Non-pigmented ciliary epithelial cell (primary cell): Measurements from ENCODE around the gene RUSF1.
A peak's percentile ranks its signal among the peaks of the same experiment; 100 is the strongest.
"Not testable (repeated sequence)": the region's sequence is repeated elsewhere in the genome, so short reads cannot be mapped to it uniquely, and the experiment has no call there.

Experiments
- DNase-seq: peaks from one replicate; pipeline ENCODE4 v3.0.0-alpha.2; 2010; ENCODE audit warnings: low read depth

RUSF1 gene

DNA sequence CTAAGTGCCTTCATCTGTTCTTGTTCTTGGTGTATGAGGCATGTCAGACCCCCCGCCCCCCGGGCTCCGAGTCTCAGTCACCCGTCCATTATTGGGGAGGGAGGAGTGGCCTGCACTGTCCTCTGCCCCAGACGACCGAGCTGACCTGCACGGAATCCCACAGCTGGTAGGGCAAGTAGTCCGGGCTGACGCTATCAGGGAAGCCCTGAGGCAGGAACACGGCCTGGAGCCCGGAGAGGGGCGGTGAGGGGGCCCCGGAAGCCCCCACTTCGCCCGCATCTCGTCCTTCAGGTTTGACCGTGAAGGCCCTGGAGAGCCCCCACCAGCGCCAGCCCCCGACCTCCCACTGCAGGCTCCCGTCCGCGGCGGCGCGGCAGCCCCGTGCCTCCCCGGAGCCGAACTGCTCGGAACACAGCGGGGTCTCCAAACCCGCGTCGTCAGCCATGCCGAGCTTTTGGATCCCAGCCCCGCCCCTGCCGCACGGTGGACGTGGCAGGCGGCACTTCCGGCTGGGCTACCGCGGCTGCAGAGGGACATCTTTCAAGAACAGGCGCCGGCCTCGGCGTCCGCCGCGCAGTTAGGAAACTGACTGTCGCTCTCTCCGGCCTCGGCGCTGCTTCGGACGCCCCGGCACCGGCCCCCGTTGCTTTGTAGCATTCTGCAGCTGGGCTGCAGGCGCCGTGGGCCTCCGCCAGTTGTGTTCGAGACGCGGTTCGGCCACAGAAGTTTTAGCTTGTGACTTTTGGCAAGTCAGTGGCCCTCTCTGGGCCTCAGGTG is at the start of gene RUSF1:
Gene RUSF1, minus strand, starts transcription at position 463 of the 777 bp plus-strand sequence. Its CDS starts 18 bp downstream, at position 445.
- peak; percentile 31 for DNase-seq

- no peak for DNase-seq
These were observed 34.6 kb upstream of the RUSF1 start for GRCh38 chr16:31542763-31543162.

DNA sequence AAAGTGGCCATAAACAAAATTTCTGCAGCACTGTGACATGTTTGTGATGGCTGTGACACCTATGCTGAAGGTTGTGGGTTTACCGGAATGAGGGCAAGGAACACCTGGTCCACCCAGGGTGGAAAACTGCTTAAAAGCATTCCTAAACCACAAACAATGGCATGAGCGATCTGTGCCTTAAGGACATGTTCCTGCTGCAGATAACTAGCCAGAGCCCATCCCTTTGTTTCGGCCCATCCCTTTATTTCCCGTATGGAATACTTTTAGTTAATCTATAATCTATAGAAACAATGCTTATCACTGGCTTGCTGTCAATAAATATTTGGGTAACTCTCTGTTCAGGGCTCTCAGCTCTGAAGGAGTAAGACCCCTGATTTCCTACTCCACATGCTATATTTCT is 31.6 kb upstream of the RUSF1 start:
- DNase-seq: not testable (repeated sequence)

- not testable (repeated sequence) for DNase-seq
These were observed 30.0 kb upstream of the RUSF1 start for GRCh38 chr16:31538243-31538598.

DNA sequence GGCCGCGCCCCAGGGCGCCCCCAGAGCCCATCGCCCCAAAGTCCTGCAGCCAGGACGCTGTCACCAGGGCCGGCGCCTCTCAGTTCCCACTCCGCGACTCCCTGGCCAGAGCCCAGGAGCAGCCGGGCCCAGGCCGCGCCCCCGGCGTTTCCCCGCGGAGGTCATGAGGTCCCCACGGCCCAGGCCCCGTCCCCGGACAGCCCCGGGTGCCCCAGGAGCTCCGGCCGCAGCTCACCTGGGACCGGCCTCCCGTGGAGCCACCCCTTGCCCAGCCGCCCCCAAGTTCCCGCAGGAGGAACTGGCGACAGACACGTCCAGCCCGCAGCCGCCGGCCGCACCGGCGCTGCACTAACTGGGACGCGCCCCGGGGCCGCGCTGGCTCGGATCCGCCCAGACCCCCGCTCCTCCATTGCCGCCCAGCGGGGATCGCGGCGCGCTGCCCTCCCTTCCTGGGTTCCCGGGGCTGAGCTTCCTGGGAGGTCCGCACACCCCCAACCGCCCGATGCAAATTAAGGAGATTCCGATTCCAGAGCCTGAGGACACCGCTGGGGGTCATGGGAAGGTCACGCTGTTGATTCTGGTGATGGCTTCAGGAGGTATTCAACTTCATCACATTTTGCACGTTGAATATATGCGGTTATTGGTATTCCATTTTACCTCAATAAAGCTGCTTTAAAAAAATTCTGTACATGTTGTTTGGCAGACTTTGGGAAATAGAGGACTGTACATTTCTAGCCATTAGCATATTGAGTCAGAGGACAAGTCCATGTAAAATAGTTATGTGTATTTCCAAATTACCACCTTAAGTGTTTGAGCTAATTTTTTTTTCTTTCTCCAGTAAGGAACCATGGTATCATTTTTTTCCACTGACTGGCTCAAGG is 29.4 kb upstream of the RUSF1 start:
- no peak for DNase-seq

- no peak for DNase-seq
These were observed 28.7 kb upstream of the RUSF1 start for GRCh38 chr16:31536804-31537361.

DNA sequence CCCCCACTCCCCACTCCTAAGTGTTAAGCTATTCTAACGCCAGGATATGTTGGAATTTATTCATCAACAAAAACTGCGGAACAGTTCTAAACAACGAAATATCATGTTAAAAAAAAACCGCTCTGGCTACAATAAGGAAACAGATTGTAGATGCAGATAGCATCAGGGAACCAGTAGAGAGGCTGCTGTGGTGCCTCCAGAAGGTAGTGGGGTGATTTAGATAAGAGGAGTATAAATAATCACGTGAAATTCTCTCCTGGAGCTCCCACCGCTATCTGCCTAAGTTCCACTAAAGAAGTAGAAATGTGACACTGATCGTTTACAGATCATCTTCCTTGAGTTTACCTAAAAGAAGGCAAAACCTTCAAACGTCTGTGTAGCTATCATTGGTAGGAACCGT is 27.5 kb upstream of the RUSF1 start:
- DNase-seq: no peak

DNA sequence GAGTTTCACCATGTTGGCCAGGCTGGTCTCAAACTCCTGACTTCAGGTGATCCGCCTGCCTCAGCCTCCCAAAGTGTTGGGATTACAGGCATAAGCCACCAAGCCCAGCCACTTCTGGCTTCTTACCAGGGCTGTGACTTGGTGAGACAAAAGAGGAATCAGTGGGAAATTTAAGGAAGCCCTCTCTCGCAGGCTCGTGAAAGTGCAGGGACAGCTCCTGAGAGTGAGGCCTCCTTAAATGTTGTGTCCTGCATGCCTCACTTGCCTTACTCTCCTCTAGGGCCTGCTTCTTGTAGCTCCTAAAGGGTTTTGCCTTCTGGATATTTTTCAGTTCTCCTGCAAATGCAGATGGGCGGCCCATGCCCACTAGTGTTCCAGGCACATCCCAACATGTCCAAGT is 24.7 kb upstream of the RUSF1 start:
- DNase-seq: no peak

GRCh38 chr16:31532120-31532519 is 23.9 kb upstream of the RUSF1 start:
- no peak for DNase-seq

DNA sequence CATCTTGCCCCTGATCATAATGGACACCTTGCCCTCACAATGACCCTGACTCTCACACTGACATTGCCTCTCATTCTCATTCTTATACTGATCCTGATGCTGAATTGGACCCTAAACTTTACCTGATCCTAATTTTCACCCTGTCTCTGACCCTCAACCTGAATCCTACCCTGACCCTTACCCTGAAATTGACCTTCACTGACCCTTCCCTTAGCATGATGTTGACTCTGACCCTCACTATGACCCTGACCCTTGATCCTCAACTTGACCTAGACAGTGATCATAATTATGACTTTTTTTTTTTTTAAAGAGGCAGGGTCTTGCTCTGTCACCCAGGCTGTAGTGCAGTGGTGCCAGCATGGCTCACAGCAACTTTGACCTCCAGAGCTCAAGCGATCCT is 22.9 kb upstream of the RUSF1 start:
- DNase-seq: no peak

- no peak for DNase-seq
These were observed 22.2 kb upstream of the RUSF1 start for GRCh38 chr16:31530405-31530804.

GRCh38 chr16:31529937-31530312 is 21.7 kb upstream of the RUSF1 start:
- no peak for DNase-seq

DNA sequence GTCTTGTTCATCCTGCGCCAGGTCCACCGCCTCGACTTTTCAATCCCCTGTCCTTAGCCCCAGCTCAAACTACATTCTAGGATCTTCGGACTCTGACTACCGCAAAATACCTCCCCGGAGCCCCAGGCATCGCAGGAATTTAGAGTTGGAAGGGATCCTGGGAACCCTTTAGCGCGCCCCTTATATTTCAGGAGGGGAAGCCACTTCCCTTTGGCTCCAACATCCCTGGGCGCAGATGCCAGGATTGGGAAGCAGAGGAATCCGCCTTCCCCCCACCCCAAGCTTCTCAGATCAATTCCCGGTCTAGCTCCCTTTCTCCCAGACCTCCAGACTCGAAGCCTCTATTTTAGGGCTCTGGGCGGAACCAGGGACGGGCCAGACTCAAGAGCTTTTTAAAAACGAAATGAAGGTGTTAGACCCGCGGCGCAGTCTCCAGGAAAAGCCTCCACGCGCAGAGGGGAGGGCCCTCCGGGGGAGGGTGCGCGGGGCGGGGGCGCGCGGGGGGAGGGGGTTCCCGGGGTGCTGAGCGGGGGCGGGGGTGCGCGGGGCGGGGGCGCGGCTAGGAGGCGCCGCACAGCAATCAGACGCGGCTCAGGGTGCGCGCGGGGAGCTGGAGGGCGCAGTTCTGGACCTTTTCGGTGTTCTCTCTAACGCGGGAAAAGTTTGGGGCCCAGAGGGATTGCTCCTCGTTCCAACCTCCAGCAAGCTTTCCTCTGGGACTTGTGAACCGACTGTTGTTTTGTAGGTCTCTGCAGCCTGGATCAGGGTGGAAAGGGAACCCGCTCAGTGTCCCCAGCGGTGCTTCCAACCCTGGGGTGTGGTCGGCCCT is 21.1 kb upstream of the RUSF1 start:
- no peak for DNase-seq

GRCh38 chr16:31528523-31529107 is 20.4 kb upstream of the RUSF1 start:
- no peak for DNase-seq

DNA sequence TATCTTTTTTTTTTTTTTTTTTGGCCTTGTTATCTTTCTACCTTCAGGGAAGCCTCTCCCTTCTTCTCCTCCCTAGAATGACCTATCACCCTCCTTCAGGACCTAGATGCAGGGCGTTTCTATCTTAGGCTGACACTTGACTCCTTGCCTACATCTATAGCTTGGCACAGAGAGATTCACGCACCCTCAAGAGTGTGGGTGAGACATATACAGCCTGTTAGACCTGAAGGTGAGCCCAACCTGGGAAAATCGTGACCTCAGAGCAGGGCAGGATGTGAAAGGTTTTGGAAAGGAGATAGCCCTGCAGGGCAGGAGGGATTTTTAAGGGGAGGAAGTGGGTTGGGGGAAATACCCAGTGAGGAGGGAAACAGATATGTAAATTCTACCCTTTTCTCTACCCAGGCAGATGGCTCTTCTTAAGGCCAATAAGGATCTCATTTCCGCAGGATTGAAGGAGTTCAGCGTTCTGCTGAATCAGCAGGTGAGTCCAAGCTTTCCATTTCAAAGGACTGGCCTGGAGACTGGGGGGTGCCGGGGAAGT is 19.6 kb upstream of the RUSF1 start, which contains the start of gene AHSP:
Gene AHSP, plus strand, starts transcription at position 167 of the 541 bp plus-strand sequence. Its CDS starts 240 bp downstream, at position 407.
- DNase-seq: no peak

GRCh38 chr16:31525113-31525512 is 16.9 kb upstream of the RUSF1 start:
- no peak for DNase-seq

GRCh38 chr16:31523768-31524167 is 15.6 kb upstream of the RUSF1 start:
- DNase-seq: not testable (repeated sequence)

GRCh38 chr16:31522071-31522470 is 13.9 kb upstream of the RUSF1 start:
- DNase-seq: no peak

GRCh38 chr16:31521368-31521767 is 13.2 kb upstream of the RUSF1 start:
- DNase-seq: no peak

GRCh38 chr16:31519759-31520431 is 11.7 kb upstream of the RUSF1 start:
- no peak for DNase-seq
